Renal cortex interstitium (tissue), 15 donors: ENCODE results near the gene P3H2. TPM values are rescaled to one million over a fixed set of nuclear protein-coding genes. Genes with fewer than 3 reads are reported as not detected.
"Not testable (repeated sequence)": the region's sequence is repeated elsewhere in the genome, so short reads cannot be mapped to it uniquely, and the experiment has no call there.

ENCODE experiments used
- DNase-seq, 11 donors: peaks; one replicate each; pipeline ENCODE4 v3.0.0-alpha.2; 2013; ENCODE audit warnings: low read depth in 9 of 11, low spot score in 4 of 11; ENCODE audit errors: extremely low read depth in 1 of 11
- long read RNA-seq, 16 experiments: transcript quantifications; one replicate each; lab custom pipeline, GENCODE V29; 2026
- polyA plus RNA-seq, 3 donors: library from polyadenylated mRNA; unstranded; fragments of 120-200 nt; gene quantifications; one replicate each; pipeline ENCODE4 v1.2.1, GENCODE V29; 2013; ENCODE audit not compliant: insufficient read length in 3 of 3

Gene P3H2
- polyA plus RNA-seq: 10 to 100 TPM; 85.3 to 90.4 (median 86.5) TPM
- long read RNA-seq, donor 1, transcript P3H2-201 (15 exons, 3,509 nt): major isoform, 14 of 14 reads
- long read RNA-seq, donor 1, partial matches to known transcripts: 0 of 14 reads
- long read RNA-seq, donor 1, other reads (novel, unspliced or antisense): 0 of 14 reads
- long read RNA-seq, donor 2, transcript P3H2-201 (15 exons, 3,509 nt): major isoform, 12 of 14 reads
- long read RNA-seq, donor 2, partial matches to known transcripts: 0 of 14 reads
- long read RNA-seq, donor 2, other reads (novel, unspliced or antisense): 0 of 14 reads
- long read RNA-seq, donor 3, transcript P3H2-201 (15 exons, 3,509 nt): major isoform, 20 of 23 reads
- long read RNA-seq, donor 3, partial matches to known transcripts: 0 of 23 reads
- long read RNA-seq, donor 3, other reads (novel, unspliced or antisense): 0 of 23 reads
- long read RNA-seq, donor 4, transcript P3H2-201 (15 exons, 3,509 nt): major isoform, 10 of 10 reads
- long read RNA-seq, donor 4, partial matches to known transcripts: 0 of 10 reads
- long read RNA-seq, donor 4, other reads (novel, unspliced or antisense): 0 of 10 reads
- long read RNA-seq, donor 5: 0 reads
- long read RNA-seq, donor 6, transcript P3H2-201 (15 exons, 3,509 nt): major isoform, 16 of 20 reads
- long read RNA-seq, donor 6, partial matches to known transcripts: 0 of 20 reads
- long read RNA-seq, donor 6, other reads (novel, unspliced or antisense): 0 of 20 reads
- long read RNA-seq, donor 7, transcript P3H2-201 (15 exons, 3,509 nt): major isoform, 16 of 16 reads
- long read RNA-seq, donor 7, partial matches to known transcripts: 0 of 16 reads
- long read RNA-seq, donor 7, other reads (novel, unspliced or antisense): 0 of 16 reads
- long read RNA-seq, donor 8: 0 reads
- long read RNA-seq, donor 9, transcript P3H2-201 (15 exons, 3,509 nt): major isoform, 16 of 17 reads
- long read RNA-seq, donor 9, partial matches to known transcripts: 0 of 17 reads
- long read RNA-seq, donor 9, other reads (novel, unspliced or antisense): 0 of 17 reads
- long read RNA-seq, donor 10, transcript P3H2-201 (15 exons, 3,509 nt): major isoform, 16 of 18 reads
- long read RNA-seq, donor 10, partial matches to known transcripts: 0 of 18 reads
- long read RNA-seq, donor 10, other reads (novel, unspliced or antisense): 0 of 18 reads
- long read RNA-seq, donor 11, transcript P3H2-201 (15 exons, 3,509 nt): major isoform, 10 of 12 reads
- long read RNA-seq, donor 11, partial matches to known transcripts: 0 of 12 reads
- long read RNA-seq, donor 11, other reads (novel, unspliced or antisense): 0 of 12 reads
- long read RNA-seq, donor 12, transcript P3H2-201 (15 exons, 3,509 nt): major isoform, 9 of 11 reads
- long read RNA-seq, donor 12, partial matches to known transcripts: 0 of 11 reads
- long read RNA-seq, donor 12, other reads (novel, unspliced or antisense): 0 of 11 reads
- long read RNA-seq, donor 13: 0 reads
- long read RNA-seq, donor 14, transcript P3H2-201 (15 exons, 3,509 nt): major isoform, 15 of 17 reads
- long read RNA-seq, donor 14, partial matches to known transcripts: 0 of 17 reads
- long read RNA-seq, donor 14, other reads (novel, unspliced or antisense): 0 of 17 reads
- long read RNA-seq, donor 15, transcript P3H2-201 (15 exons, 3,509 nt): major isoform, 8 of 8 reads
- long read RNA-seq, donor 15, partial matches to known transcripts: 0 of 8 reads
- long read RNA-seq, donor 15, other reads (novel, unspliced or antisense): 0 of 8 reads
- long read RNA-seq, donor 16, transcript P3H2-201 (15 exons, 3,509 nt): major isoform, 43 of 48 reads
- long read RNA-seq, donor 16, transcript P3H2-210 (2 exons, 472 nt): minor isoform, 5 of 48 reads
- long read RNA-seq, donor 16, partial matches to known transcripts: 0 of 48 reads
- long read RNA-seq, donor 16, other reads (novel, unspliced or antisense): 0 of 48 reads

- DNase-seq: peak in 10 of 11 donors; percentile 70 to 90 (median 86)
Observed at GRCh38 chr3:190120269-190121060, at the start of gene P3H2. Gene P3H2, minus strand, starts transcription at chr3:190120897. Its CDS starts 166 bp downstream, at chr3:190120731.

- DNase-seq: no peak
Observed at GRCh38 chr3:190169877-190170276, 49.2 kb upstream of the P3H2 start.

- no peak for DNase-seq
Observed at GRCh38 chr3:190169243-190169642, 48.5 kb upstream of the P3H2 start.

DNA sequence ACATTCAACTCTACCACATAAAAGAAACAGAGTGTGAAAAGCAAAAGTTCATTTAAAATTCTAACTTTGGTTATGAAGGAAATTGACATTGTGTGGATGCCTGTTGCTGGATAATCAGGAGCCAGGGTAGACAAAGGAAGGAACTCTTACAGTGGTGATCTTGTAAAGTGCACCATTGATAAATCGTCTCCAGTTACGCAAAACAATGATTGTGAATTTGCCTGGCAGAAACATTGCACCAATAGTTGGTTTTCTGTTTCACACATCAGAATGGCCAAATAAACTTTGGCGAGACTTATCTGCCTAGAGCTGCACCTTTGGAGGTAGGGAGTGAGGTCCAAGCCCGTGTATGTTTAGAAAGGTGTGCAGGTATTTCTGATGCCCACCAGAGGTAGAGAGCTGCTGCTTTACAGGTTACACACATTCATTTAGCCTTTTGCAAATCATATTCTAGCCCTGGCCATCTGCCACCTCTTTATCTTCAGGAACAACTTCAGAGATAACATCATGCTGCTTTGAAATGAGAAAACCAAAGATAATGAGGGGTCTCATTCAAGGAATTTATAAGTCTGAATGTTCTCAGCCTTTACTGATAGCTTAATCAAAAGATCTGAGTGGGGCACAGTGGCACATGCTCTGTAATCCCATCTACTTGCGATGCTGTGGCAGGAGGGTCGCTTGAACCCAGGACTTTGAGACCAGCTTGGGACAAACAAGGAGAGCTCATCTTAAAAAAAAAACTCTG lies 47.4 kb upstream of the P3H2 start:
- no peak for DNase-seq

DNA sequence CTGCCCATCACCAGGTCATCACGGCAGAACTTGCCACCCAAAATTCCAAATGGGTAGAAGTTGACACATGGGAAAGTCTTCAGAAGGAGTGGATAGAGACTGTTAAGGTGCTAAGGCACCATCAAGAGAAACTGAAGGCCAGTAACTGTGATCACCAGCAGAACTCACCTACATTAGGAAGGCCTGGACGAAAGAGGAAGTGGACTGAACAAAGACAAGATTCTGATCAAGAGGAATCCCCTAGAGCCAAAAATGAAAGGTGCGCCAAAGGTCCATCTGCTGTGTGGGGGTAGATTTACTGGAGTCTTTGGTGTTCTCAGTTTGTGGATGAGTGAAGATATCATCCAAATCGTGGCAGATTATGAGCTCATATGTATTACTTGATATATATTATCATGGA lies 46.3 kb upstream of the P3H2 start:
- DNase-seq: no peak

DNA sequence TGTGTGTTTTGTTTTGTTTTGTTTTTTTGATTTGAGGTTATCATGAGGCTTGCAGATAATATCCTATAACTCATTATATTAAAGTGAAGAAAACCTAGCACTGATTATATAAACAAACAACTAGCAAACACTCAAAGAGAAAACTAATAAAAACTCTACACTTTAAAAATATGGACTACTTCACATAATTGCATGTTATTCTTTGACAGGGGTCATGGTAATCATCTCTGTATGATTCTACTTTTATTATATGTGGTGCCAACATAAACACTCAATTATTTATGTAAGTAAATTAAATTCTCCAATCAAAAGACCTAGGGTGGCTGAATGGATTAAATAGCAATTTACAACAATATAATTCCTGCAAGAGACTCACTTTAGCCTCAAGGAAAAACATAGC lies 44.6 kb upstream of the P3H2 start:
- DNase-seq: no peak

DNA sequence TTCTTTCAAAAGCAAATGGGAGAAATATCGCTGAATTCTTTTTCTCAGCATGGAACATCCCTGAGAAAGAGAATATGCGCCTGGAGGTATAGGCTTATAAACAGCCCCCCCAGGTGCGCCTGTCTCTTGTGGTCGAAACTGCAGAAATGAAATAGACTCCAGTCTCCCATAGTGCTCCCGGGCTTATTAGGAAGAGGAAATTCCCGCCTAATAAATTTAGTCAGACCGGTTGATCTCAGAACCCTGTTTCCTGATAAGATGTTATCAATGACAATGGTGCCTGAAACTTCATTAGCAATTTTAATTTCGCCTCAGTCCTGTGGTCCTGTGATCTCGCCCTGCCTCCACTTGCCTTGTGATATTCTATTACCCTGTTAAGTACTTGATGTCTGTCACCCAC lies 41.3 kb upstream of the P3H2 start:
- DNase-seq: not testable (repeated sequence)

DNA sequence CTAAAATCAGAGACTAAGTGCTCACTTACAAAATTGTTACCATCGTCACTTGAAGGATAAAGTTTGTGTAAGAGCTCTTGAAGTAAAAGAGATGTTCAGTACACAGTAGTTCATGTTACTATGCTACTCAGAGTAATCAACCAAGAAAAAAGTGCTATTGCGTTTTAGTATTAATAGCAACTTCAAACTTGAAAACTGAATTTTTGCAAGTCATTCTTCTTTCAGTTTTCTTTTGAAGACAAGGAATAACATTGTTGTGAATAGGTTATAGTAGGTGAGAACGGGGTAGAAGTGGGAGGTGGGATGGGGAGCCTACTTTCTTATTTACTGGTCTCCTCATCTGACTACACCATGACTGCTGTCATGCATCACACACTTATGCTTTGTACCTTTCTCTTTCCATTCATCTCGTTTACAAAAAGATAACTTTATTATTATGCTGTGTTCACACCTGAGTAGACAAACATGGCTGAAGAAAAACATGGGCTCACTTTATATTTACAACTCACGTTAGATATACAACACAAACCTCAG lies 39.3 kb upstream of the P3H2 start:
- DNase-seq: no peak

DNA sequence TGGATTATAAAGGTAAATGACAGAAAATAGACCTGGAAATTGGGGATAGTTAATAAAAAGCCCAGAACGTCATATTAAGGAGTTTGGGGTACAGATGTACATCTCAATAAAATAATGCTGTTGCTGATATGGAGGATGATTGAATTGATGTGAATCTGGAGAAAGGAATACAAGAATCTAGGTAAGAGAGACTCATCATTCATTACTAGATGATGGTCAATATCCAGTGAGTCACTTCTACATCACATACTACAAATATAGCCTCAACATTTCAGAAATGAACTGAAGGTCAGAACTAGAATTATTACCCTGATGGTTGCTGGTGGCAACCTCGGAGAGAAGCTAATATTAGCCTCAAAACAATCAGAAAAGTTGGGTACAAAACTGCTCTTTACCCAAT lies 37.6 kb upstream of the P3H2 start:
- no peak for DNase-seq

DNA sequence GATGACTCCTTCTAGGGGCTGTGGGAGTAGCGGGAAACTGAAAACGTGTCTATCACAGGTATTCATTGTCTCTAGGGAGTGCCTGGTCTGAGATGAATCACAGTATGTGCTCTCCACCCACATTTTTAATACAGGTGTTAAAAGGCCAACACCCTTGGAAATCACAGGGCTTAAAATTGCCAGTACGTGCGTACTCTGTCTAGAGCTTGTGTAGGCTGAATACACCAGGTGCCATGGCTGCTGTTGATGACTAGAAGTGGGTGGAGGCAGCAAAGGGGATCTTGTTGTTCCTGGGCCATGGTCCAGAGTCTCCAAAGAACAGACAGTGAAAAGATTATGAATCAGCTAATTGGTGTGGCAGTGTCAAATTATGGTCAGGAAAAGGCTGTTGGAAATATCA lies 35.1 kb upstream of the P3H2 start:
- no peak for DNase-seq

- DNase-seq: no peak
Observed at GRCh38 chr3:190150681-190151080, 30.0 kb upstream of the P3H2 start.

DNA sequence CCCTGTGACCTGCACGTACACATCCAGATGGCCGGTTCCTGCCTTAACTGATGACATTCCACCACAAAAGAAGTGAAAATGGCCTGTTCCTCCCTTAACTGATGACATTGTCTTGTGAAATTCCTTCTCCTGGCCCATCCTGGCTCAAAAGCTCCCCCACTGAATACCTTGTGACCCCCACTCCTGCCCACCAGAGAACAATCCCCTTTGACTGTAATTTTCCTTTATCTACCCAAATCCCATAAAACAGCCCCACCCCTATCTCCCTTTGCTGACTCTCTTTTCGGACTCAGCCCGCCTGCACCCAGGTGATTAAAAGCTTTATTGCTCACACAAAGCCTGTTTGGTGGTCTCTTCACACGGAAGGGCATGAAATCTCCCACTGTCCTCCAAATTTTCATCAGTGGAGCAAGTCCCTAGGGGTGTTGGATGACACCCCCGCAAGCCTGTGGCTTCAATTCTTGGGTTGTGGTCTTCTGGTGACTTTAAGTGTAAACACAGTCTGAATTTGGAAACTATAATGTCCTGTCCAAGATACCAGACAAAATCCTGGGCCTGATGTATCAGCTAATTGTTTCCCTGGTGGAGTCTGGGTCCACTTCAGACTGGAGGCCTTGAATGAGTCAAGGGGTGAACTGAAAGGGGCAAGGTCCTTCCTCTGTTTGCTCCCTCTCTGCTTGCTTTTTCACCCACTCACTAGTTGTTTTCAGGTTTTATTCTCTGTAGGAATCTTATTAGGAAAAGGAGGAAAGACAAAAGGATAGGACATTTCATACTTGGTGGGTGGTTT lies 29.3 kb upstream of the P3H2 start:
- DNase-seq: not testable (repeated sequence)

GRCh38 chr3:190144793-190145192 lies 24.1 kb upstream of the P3H2 start:
- DNase-seq: not testable (repeated sequence)

GRCh38 chr3:190142041-190142440 lies 21.3 kb upstream of the P3H2 start:
- no peak for DNase-seq

GRCh38 chr3:190139365-190139764 lies 18.7 kb upstream of the P3H2 start:
- DNase-seq: no peak
